H1 (cell line): ENCODE results near the gene LDLRAD4. TPM values are rescaled to one million over a fixed set of nuclear protein-coding genes. Genes with fewer than 3 reads are reported as not detected.

Experiments used
- CTCF ChIA-PET: fragments of 300-600 bp; sonication (Branson Sonifier 250); formaldehyde crosslinking; loops from one replicate; lab custom pipeline; 2021; ENCODE audit not compliant: partially characterized antibody; lab: Charles Lee
- POLR2A ChIA-PET: fragments of 300-600 bp; sonication (Branson Sonifier 250); formaldehyde crosslinking; loops from one replicate; lab custom pipeline; 2021; ENCODE audit warnings: inconsistent platforms; ENCODE audit not compliant: partially characterized antibody; lab: Charles Lee
- DNase-seq, 2 experiments: peaks; one replicate each; pipeline versions ENCODE4 v3.0.0 to v3.0.0-alpha.2; 2010 to 2022; ENCODE audit warnings: low spot score in 2 of 2, low read depth in 1 of 2, mixed read lengths in 1 of 2
- FAIRE-seq: peaks from 2 replicates; lab custom pipeline; 2011; peaks lifted over from hg19 to GRCh38; lab: Jason Lieb, UNC
- H2AFZ ChIP-seq: 2 replicates; pipeline ENCODE4 v1.8.1; 2012; ENCODE audit warnings: low read length, inconsistent platforms
- H2AK5ac ChIP-seq: 2 replicates; pipeline ENCODE4 v1.6.1; 2013; ENCODE audit warnings: low read depth, low read length
- H2BK120ac ChIP-seq: replicated peaks from 2 replicates; pipeline ENCODE3; 2013; ENCODE audit warnings: low read depth, low read length, inconsistent platforms
- H2BK12ac ChIP-seq: 2 replicates; pipeline ENCODE4 v1.6.1; 2013; ENCODE audit warnings: low read depth, low read length
- H2BK15ac ChIP-seq: 2 replicates; pipeline ENCODE4 v1.6.1; 2013; ENCODE audit warnings: low read length
- H2BK20ac ChIP-seq: 2 replicates; pipeline ENCODE4 v1.6.1; 2013; ENCODE audit warnings: low read length
- H2BK5ac ChIP-seq: 2 replicates; pipeline ENCODE4 v1.6.1; 2013; ENCODE audit warnings: low read depth, low read length
- H3K14ac ChIP-seq: 2 replicates; pipeline ENCODE4 v1.6.1; 2013; ENCODE audit warnings: inconsistent platforms; ENCODE audit not compliant: insufficient read length
- H3K18ac ChIP-seq: 2 replicates; pipeline ENCODE4 v1.6.1; 2013; ENCODE audit warnings: low read length; ENCODE audit errors: extremely low read depth
- H3K23ac ChIP-seq: 2 replicates; pipeline ENCODE4 v1.6.1; 2013; ENCODE audit warnings: inconsistent platforms; ENCODE audit not compliant: insufficient read length
- H3K23me2 ChIP-seq: 2 replicates; pipeline ENCODE4 v1.6.1; 2013; ENCODE audit warnings: low read depth, low read length
- H3K27ac ChIP-seq: 2 replicates; pipeline ENCODE4 v1.6.1; 2011; ENCODE audit warnings: low read depth, low read length, inconsistent platforms
- H3K27me3 ChIP-seq, 4 experiments: replicated peaks in 1 of 4; 1 replicate in 1 of 4; 2 replicates in 3 of 4; pipeline versions ENCODE4 v1.6.1 to v1.8.1; 2011 to 2013; ENCODE audit warnings: low read length in 3 of 4, mild to moderate bottlenecking in 3 of 4, inconsistent platforms in 2 of 4, mixed read lengths in 2 of 4, moderate library complexity in 1 of 4; ENCODE audit not compliant: control insufficient read depth in 3 of 4, insufficient read depth in 3 of 4; ENCODE audit errors: extremely low read depth in 1 of 4
- H3K36me3 ChIP-seq, 4 experiments: 2 replicates each; pipeline versions ENCODE4 v1.6.1 to v1.8.1; 2011 to 2013; ENCODE audit warnings: mild to moderate bottlenecking in 4 of 4, low read length in 3 of 4, moderate library complexity in 2 of 4, control low read depth in 1 of 4, inconsistent platforms in 1 of 4; ENCODE audit not compliant: insufficient read depth in 4 of 4, control insufficient read depth in 2 of 4
- H3K4ac ChIP-seq: replicated peaks from 2 replicates; pipeline ENCODE3; 2013; ENCODE audit warnings: low read length, low read depth, mixed read lengths, inconsistent platforms; ENCODE audit not compliant: insufficient read length
- H3K4me1 ChIP-seq, 4 experiments: replicated peaks in 1 of 4; 1 replicate in 1 of 4; 2 replicates in 3 of 4; pipeline versions ENCODE4 v1.6.1 to v1.8.1; 2011 to 2013; ENCODE audit warnings: low read length in 3 of 4, inconsistent platforms in 2 of 4, mixed read lengths in 1 of 4; ENCODE audit not compliant: insufficient read depth in 4 of 4, control insufficient read depth in 3 of 4
- H3K4me2 ChIP-seq, 2 experiments: 2 replicates each; pipeline versions ENCODE4 v1.6.1 to v1.8.1; 2011 to 2013; ENCODE audit warnings: low read depth in 2 of 2, low read length in 2 of 2, control low read depth in 1 of 2, inconsistent platforms in 1 of 2, mild to moderate bottlenecking in 1 of 2; ENCODE audit not compliant: insufficient read depth in 1 of 2
- H3K4me3 ChIP-seq, 4 experiments: fragments of 200-600, 300-600 bp in 1 of 4; sonication (generic), shearing (Covaris generic), sonication (Bioruptor Twin) in 1 of 4; 2 replicates each; pipeline versions ENCODE4 v1.5.1 to v1.8.1; 2011 to 2016; ENCODE audit warnings: low read length in 4 of 4, low read depth in 3 of 4, control low read depth in 2 of 4, inconsistent platforms in 2 of 4, mild to moderate bottlenecking in 2 of 4, mixed read lengths in 1 of 4, moderate library complexity in 1 of 4; ENCODE audit not compliant: insufficient read depth in 2 of 4; ENCODE audit errors: extremely low read depth in 1 of 4
- H3K56ac ChIP-seq: replicated peaks from 2 replicates; pipeline ENCODE3; 2013; ENCODE audit warnings: low read depth, mild to moderate bottlenecking, mixed read lengths, low read length, inconsistent platforms; ENCODE audit not compliant: insufficient read length
- H3K79me1 ChIP-seq: 2 replicates; pipeline ENCODE4 v1.6.1; 2013; ENCODE audit warnings: low read depth, low read length, control low read depth
- H3K79me2 ChIP-seq, 2 experiments: 2 replicates each; pipeline versions ENCODE4 v1.6.1 to v1.8.1; 2012 to 2013; ENCODE audit warnings: low read length in 2 of 2, mild to moderate bottlenecking in 2 of 2, inconsistent platforms in 1 of 2; ENCODE audit not compliant: insufficient read depth in 2 of 2, control insufficient read depth in 1 of 2
- H3K9ac ChIP-seq, 4 experiments: replicated peaks in 1 of 4; 1 replicate in 1 of 4; 2 replicates in 3 of 4; pipeline versions ENCODE4 v1.6.1 to v1.8.1; 2011 to 2013; ENCODE audit warnings: low read depth in 3 of 4, low read length in 3 of 4, control low read depth in 2 of 4, mild to moderate bottlenecking in 2 of 4, moderate library complexity in 2 of 4, inconsistent platforms in 1 of 4; ENCODE audit errors: extremely low read depth in 1 of 4
- H3K9me3 ChIP-seq, 2 experiments: 2 replicates each; pipeline versions ENCODE4 v1.6.1 to v1.8.1; 2012 to 2013; ENCODE audit warnings: mild to moderate bottlenecking in 2 of 2, moderate library complexity in 2 of 2, control low read depth in 1 of 2, inconsistent platforms in 1 of 2, low read depth in 1 of 2, low read length in 1 of 2, mixed read lengths in 1 of 2; ENCODE audit not compliant: insufficient read depth in 2 of 2
- H4K20me1 ChIP-seq, 2 experiments: replicated peaks in 1 of 2; 2 replicates each; pipeline versions ENCODE3 to v1.8.1; 2011 to 2013; ENCODE audit warnings: inconsistent platforms in 2 of 2, low read length in 2 of 2, mild to moderate bottlenecking in 1 of 2; ENCODE audit not compliant: insufficient read depth in 2 of 2, control insufficient read depth in 1 of 2
- H4K5ac ChIP-seq: 2 replicates; pipeline ENCODE4 v1.6.1; 2013; ENCODE audit warnings: low read length, low read depth, mixed read lengths, inconsistent platforms; ENCODE audit not compliant: insufficient read length
- H4K8ac ChIP-seq: 2 replicates; pipeline ENCODE4 v1.8.0; 2013; ENCODE audit warnings: mild to moderate bottlenecking, moderate library complexity, low read length, inconsistent platforms; ENCODE audit not compliant: insufficient read depth; ENCODE audit errors: extremely low read depth
- H4K91ac ChIP-seq: replicated peaks from 2 replicates; pipeline ENCODE3; 2013; ENCODE audit warnings: low read length, mixed read lengths, inconsistent platforms; ENCODE audit not compliant: insufficient read length
- CHD1 ChIP-seq: IDR thresholded peaks from 2 replicates; pipeline ENCODE4 v1.6.1; 2012; ENCODE audit warnings: low read depth, low read length, improper control_type of control experiment
- CREB1 ChIP-seq: IDR thresholded peaks from 2 replicates; pipeline ENCODE4 v1.6.1; 2012; ENCODE audit warnings: inconsistent platforms
- FOSL1 ChIP-seq: IDR thresholded peaks from 2 replicates; pipeline ENCODE4 v1.6.1; 2011; ENCODE audit warnings: mild to moderate bottlenecking, low read depth, low read length, moderate library complexity; ENCODE audit not compliant: insufficient read depth
- HDAC6 ChIP-seq: IDR thresholded peaks from one replicate; pipeline ENCODE4 v1.7.1; 2012; ENCODE audit warnings: low read depth, mild to moderate bottlenecking, inconsistent platforms, low read length, moderate library complexity
- RAD21 ChIP-seq, 2 experiments: IDR thresholded peaks in 1 of 2; conservative IDR thresholded peaks in 1 of 2; 2 replicates each; pipeline ENCODE4 v1.6.1; 2011; ENCODE audit warnings: low read depth in 2 of 2, low read length in 2 of 2, improper control_type of control experiment in 1 of 2, inconsistent platforms in 1 of 2, mild to moderate bottlenecking in 1 of 2, moderate library complexity in 1 of 2
- RBBP5 ChIP-seq: IDR thresholded peaks from 2 replicates; pipeline ENCODE4 v1.7.1; 2012; ENCODE audit warnings: low read depth, mild to moderate bottlenecking, inconsistent platforms, low read length, moderate library complexity, borderline replicate concordance
- RNF2 ChIP-seq: fragments of 200-900, 300-1000 bp; sonication (generic); IDR thresholded peaks from 2 replicates; pipeline ENCODE4 v1.7.1; 2016; ENCODE audit warnings: borderline replicate concordance, low read depth, mild to moderate bottlenecking, antibody characterized with exemption, low read length; ENCODE audit not compliant: poor library complexity, severe bottlenecking; ENCODE audit errors: missing control alignments
- SIN3A ChIP-seq, 2 experiments: IDR thresholded peaks in 1 of 2; conservative IDR thresholded peaks in 1 of 2; 2 replicates each; pipeline ENCODE4 v1.6.1; 2011 to 2012; ENCODE audit warnings: low read length in 2 of 2, improper control_type of control experiment in 1 of 2, low read depth in 1 of 2, mild to moderate bottlenecking in 1 of 2
- SP4 ChIP-seq: IDR thresholded peaks from 2 replicates; pipeline ENCODE4 v1.6.1; 2012; ENCODE audit warnings: low read length, inconsistent platforms
- YY1 ChIP-seq: IDR thresholded peaks from 2 replicates; pipeline ENCODE4 v1.6.1; 2011; ENCODE audit warnings: low read depth, mild to moderate bottlenecking, low read length
- WGBS, 2 experiments: shearing (Covaris generic) in 1 of 2; methylation state at CpG; one replicate each; pipeline versions ENCODE4 v1.1.6 to v1.1.7; 2013 to 2015; ENCODE audit warnings: low lambda C conversion rate in 2 of 2, mixed read lengths in 2 of 2, inconsistent platforms in 1 of 2, low coverage in 1 of 2, missing lambda C conversion rate in 1 of 2; ENCODE audit not compliant: insufficient replicate concordance in 2 of 2, insufficient coverage in 1 of 2, insufficient read length in 1 of 2; ENCODE audit errors: extremely low coverage in 1 of 2, missing lambda C conversion rate in 1 of 2; 5-methylcytosine and 5-hydroxymethylcytosine counted together
- polyA plus RNA-seq, 7 experiments: library from polyadenylated mRNA; depleted of rRNA in 3 of 7; stranded (reverse) in 5 of 7; unstranded in 2 of 7; fragments of >200 nt in 5 of 7; fragments of 200-250 nt in 2 of 7; gene quantifications; 1 replicate in 5 of 7; 2 replicates in 1 of 7; 4 replicates in 1 of 7; pipeline versions ENCODE4 v1.2.1 to v1.2.3, GENCODE V29; 2011 to 2013; ENCODE audit warnings: missing spikeins in 2 of 7, mixed read lengths in 2 of 7
- total RNA-seq: library from RNA; stranded (reverse); fragmentation: NEBNext Ultra II Directional; extraction: Animal tissue kit (Norgen Biotek cat#: 25700); gene quantifications from 2 replicates; pipeline ENCODE4 v1.2.1, GENCODE V29; 2021
- TF ChIP-seq, protein P1 (sequence below): IDR thresholded peaks from 2 replicates; pipeline ENCODE4 v1.6.1; 2012; ENCODE audit warnings: inconsistent platforms

LDLRAD4 gene
- total and polyA plus RNA-seq, 2 of the 8 experiments (the other 6 are each of a cell fraction or from before 2014, with no cell fraction given) = 0.77 to 1.4 TPM

DNA sequence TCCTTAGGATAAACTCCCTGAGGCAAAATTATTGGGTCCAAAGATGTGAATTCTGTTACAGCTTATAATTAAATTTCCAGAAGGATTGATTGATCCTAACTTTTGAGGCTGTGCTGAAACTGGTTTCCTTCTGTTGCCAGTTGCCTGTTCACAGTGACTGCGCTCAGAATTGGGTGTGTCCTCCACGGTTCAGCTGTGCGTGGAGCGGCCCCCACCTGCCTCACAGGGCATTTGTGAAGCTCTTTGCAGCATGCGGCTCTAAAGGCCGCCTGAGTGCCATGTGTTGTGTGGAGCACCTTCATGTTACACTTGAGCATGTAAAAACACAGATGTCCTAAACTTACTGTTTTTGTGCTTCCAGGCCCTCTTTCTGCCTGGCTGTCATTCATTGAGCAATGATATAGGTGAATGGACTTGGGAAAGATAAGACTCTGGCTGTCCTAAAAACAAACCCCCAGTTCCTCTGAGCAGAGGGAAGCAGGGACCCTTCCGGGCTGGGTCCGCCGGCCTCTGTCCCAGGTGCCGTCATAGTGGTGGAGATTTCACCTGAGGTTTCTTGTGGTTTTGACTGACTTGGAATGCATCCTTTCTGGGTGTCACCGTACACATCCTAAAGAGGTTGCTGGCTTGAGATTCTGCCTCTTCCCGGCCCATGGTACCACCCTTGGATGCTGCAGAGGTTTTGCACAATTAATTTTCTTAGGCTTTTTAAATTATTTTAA is 173.6 kb downstream of the LDLRAD4 start:
- Histone ChIP-seq H4K20me1 (no peaks in the 10 kb centered on the region), H4K5ac (no peak overlapping the region), H3K9ac (no peak overlapping the region), H2AK5ac (no peak overlapping the region), H2BK15ac (no peak overlapping the region), H2BK20ac (no peak overlapping the region), H3K18ac (no peak overlapping the region), H3K56ac (no peak overlapping the region), H3K27ac (no peak overlapping the region), H3K36me3 (no peaks in the 10 kb centered on the region), H2BK12ac (no peak overlapping the region), H3K23ac (no peak overlapping the region), H4K91ac (no peak overlapping the region), H3K79me2 (no peaks in the 10 kb centered on the region), H3K4me2 (no peak overlapping the region), H2AFZ (no peak overlapping the region), H3K4me3 (no peak overlapping the region), H3K4me1 (no peaks in the 10 kb centered on the region), H2BK120ac (no peak overlapping the region), H3K27me3 (no peaks in the 10 kb centered on the region), H4K8ac (no peak overlapping the region), H3K79me1 (no peaks in the 10 kb centered on the region), H3K9me3 (no peaks in the 10 kb centered on the region), H3K23me2 (no peaks in the 10 kb centered on the region), H2BK5ac (no peak overlapping the region), H3K14ac (no peak overlapping the region), H3K4ac (no peak overlapping the region)
- FAIRE-seq (no peak), DNase-seq (peak in 1 of 2 experiments; percentile 36)
- ChIA-PET POLR2A (no interaction called here), CTCF (interaction anchor here (0.7 to 1.8 kb wide), 5 partner anchors 31 to 176 kb away, joined by 3 to 4 read pairs (median 3); no protein-coding TSS in a partner anchor)
- 94% methylated on average over 12 of the region's 12 CpGs; no CpG with 5 or more reads in 1 of the 2 experiments for WGBS, 2 experiments
- TF ChIP-seq RAD21 (IDR thresholded peaks at IDR 0.05 in 1 of 2, conservative IDR thresholded peaks at IDR 0.05 in 1 of 2; ENCODE audit: low read depth in 2 of 2, low read length in 2 of 2) (no peak), RBBP5 (no peak), CHD1 (no peak), FOSL1 (no peak), YY1 (no peak), RNF2 (no peak), SP4 (no peak), CREB1 (no peak), HDAC6 (no peak), SIN3A (conservative IDR thresholded peaks at IDR 0.05 in 1 of 2, IDR thresholded peaks at IDR 0.05 in 1 of 2; ENCODE audit: low read depth in 1 of 2, low read length in 2 of 2) (no peak)
- TF ChIP-seq, protein P1, sequence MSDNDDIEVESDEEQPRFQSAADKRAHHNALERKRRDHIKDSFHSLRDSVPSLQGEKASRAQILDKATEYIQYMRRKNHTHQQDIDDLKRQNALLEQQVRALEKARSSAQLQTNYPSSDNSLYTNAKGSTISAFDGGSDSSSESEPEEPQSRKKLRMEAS = no peak
